Activated CD4-positive, alpha-beta T cell treated with anti-CD3 and anti-CD28 coated beads, Interleukin-2, amount 10 ng/mL, durations not matched to agents 24 days and 14 days (primary cell): ENCODE data around the gene PTPN13. TPM values are rescaled to one million over a fixed set of nuclear protein-coding genes. Genes with fewer than 3 reads are reported as not detected.

Source experiments
- DNase-seq: peaks from one replicate; pipeline ENCODE4 v3.0.0; 2022
- H3K27ac Mint-ChIP-seq: one replicate; pipeline ENCODE4 v1.8.0; 2022; ENCODE audit warnings: mild to moderate bottlenecking, mixed read lengths
- H3K27me3 Mint-ChIP-seq: one replicate; pipeline ENCODE4 v1.8.0; 2022; ENCODE audit warnings: mixed read lengths
- H3K36me3 Mint-ChIP-seq: one replicate; pipeline ENCODE4 v1.8.0; 2022; ENCODE audit warnings: low read depth, mild to moderate bottlenecking, mixed read lengths
- H3K4me1 Mint-ChIP-seq: one replicate; pipeline ENCODE4 v1.8.0; 2021; ENCODE audit warnings: mixed read lengths
- H3K4me3 Mint-ChIP-seq: one replicate; pipeline ENCODE4 v1.8.0; 2022; ENCODE audit warnings: mild to moderate bottlenecking, moderate library complexity, mixed read lengths
- H3K9me3 Mint-ChIP-seq: one replicate; pipeline ENCODE4 v1.8.0; 2021; ENCODE audit warnings: mixed read lengths
- intact Hi-C: fragments of 100-400 bp; cut with micrococcal nuclease; formaldehyde crosslinking; loops from one replicate; pipeline ENCODE4 v1.15.1; 2023
- total RNA-seq: library from RNA; stranded (reverse); gene quantifications from 2 replicates; pipeline ENCODE4 v1.2.3, GENCODE V29; 2022

The PTPN13 gene
- total RNA-seq, 1 donor from 2014 or later: 0.26 TPM

DNA sequence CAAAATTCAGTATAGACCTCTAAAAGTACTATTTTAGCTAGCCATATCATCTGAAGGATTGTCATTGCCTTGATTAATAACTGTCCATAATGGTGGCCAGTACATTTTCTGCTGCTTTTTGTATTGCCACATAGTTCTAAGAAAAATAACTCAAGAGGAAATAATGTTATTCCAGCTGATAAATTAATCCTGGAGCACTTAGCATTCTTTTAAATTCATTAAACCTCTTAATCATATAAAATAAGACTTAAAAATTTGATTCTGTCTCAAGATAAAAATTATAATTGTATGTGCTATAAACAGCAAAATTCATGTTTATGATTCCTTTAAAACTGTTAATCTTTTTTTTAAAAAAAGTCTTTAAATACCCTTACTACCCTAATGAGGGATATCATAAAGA lies 12.7 kb downstream of the PTPN13 start:
- no peaks in the 10 kb centered on the region for H3K4me1 Mint-ChIP-seq
- DNase-seq: no peak
- peaks cover 18% of the 10 kb centered on the region for H3K27me3 Mint-ChIP-seq
- intact Hi-C loops: no loop called here
- H3K36me3 Mint-ChIP-seq: no peaks in the 10 kb centered on the region
- H3K9me3 Mint-ChIP-seq: no peaks in the 10 kb centered on the region
- no peak overlapping the region for H3K4me3 Mint-ChIP-seq
- H3K27ac Mint-ChIP-seq: no peak overlapping the region

DNA sequence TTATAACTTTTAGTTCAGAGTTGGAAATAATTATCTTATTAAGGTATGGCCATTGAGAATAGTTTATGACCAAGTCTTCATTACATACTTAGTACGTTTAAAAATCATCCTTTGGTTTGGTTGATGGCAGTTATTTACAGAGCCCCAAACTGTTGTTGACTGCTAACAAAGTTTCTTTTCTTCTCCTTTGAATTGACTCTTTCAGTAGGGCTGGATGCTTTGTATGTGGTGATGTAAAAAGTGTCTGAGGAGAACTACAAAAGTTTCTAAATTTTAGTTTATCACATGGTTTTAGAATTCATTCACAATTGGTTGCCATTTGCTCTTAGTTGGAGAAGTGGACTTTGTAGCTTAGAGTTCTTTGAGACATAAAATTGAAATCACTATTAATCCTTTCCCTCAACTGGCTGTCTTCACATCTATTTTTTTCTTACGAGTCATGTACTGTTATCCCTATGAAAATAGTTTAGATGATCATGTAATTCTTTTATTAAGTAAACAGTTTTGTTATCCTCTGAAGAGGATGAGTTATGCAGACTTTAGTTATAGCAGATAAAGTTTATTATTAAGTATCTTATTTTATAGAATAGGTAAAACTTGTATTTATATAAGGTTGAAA lies 14.8 kb downstream of the PTPN13 start:
- Mint-ChIP-seq H3K27ac (no peak overlapping the region), H3K9me3 (no peaks in the 10 kb centered on the region), H3K27me3 (peaks cover 18% of the 10 kb centered on the region), H3K4me1 (no peaks in the 10 kb centered on the region), H3K36me3 (no peaks in the 10 kb centered on the region), H3K4me3 (no peak overlapping the region)
- DNase-seq: no peak
- intact Hi-C loops: no loop called here

DNA sequence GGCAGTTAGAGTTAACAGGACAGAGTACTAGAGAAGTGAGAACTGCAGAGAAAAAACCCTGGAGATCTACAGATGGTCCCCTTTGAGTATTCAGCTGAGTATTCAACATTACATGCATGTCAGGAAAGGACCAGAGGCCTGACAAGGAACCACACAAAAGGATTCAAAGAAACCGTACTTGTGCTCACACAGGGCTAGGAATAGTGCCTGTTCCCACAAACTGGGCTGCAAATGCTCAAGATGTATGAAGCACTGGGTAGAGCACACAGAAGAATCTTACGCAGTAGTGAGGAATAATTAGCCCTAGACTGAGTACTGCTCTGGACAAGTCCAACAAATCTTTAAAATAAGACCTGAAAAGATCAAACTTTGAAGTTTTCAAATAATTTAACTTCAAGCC lies 17.6 kb downstream of the PTPN13 start:
- H3K4me1 Mint-ChIP-seq: no peaks in the 10 kb centered on the region
- intact Hi-C loops: no loop called here

DNA sequence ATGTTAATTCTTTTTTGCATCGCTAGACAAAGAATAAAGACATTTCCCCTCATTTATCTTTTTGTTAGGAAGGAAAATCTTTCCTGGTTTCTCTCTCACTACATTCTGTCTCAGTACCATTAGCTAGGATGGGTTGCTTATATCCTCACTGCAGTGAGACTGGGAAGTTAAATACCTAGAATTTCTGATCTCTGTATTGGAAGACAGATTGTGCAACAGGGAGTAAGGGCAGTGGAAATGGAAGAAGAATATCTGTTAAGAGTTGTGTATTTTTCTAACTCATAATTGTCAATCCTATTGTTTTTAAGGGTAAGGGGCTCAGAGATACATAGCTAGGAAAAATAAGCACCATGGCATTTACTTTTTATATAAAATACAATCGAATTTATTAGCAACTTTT lies 19.6 kb downstream of the PTPN13 start:
- Mint-ChIP-seq H3K27me3 (peaks cover 10% of the 10 kb centered on the region), H3K27ac (no peak overlapping the region), H3K4me1 (no peaks in the 10 kb centered on the region), H3K36me3 (no peaks in the 10 kb centered on the region), H3K4me3 (no peak overlapping the region), H3K9me3 (no peaks in the 10 kb centered on the region)
- intact Hi-C loops: no loop called here
- no peak for DNase-seq

More for the DNA sequence above, 17.6 kb downstream of the PTPN13 start:
- DNase-seq: no peak
- H3K36me3 Mint-ChIP-seq: no peaks in the 10 kb centered on the region
- H3K9me3 Mint-ChIP-seq: no peaks in the 10 kb centered on the region
- H3K4me3 Mint-ChIP-seq: no peak overlapping the region
- H3K27me3 Mint-ChIP-seq: peaks cover 9% of the 10 kb centered on the region
- no peak overlapping the region for H3K27ac Mint-ChIP-seq

DNA sequence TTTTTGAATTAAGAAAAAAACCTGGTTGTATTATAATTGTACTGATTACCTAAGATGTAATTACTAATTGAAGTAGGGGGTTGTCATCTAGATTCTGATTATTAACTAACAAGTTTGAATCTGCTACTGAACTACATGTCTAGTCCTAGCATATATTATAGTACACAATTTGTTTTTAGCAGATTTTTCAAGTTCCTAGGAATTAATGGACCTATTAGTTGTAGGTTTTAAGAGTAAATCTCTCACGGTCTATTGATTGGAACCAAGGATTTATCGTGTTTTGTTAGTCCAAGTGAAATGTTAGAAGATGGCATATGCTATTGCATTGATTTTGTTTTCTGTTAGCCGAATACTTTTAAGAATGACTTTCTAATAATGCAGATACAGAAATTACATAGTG lies 20.8 kb downstream of the PTPN13 start:
- no peak for DNase-seq
- Mint-ChIP-seq H3K4me1 (no peaks in the 10 kb centered on the region), H3K27me3 (peaks cover 9% of the 10 kb centered on the region), H3K36me3 (no peaks in the 10 kb centered on the region), H3K4me3 (no peak overlapping the region), H3K9me3 (no peaks in the 10 kb centered on the region), H3K27ac (no peak overlapping the region)
- intact Hi-C loops: no loop called here

DNA sequence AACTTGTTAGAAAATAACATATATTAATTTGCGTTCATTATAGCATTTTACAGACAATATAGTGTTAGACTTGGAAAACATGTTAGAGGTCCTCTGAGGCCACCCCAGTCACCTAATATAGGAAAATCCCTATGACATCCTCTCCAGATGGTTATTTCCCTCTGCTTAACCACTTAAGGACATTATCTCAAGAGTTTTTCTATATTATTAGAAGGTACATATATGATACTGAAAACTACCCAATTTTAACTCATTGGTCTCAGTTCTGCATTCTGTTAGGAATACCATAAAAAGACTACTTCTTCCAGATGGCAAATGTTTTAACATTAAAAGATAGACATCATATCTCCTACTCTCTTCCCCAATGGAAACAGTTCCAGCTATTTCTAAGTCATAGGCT lies 21.4 kb downstream of the PTPN13 start:
- no peak for DNase-seq
- no peak overlapping the region for H3K4me3 Mint-ChIP-seq
- intact Hi-C loops: no loop called here
- H3K27me3 Mint-ChIP-seq: peaks cover 7% of the 10 kb centered on the region
- H3K9me3 Mint-ChIP-seq: no peaks in the 10 kb centered on the region
- H3K36me3 Mint-ChIP-seq: no peaks in the 10 kb centered on the region
- H3K27ac Mint-ChIP-seq: no peak overlapping the region
- no peaks in the 10 kb centered on the region for H3K4me1 Mint-ChIP-seq

DNA sequence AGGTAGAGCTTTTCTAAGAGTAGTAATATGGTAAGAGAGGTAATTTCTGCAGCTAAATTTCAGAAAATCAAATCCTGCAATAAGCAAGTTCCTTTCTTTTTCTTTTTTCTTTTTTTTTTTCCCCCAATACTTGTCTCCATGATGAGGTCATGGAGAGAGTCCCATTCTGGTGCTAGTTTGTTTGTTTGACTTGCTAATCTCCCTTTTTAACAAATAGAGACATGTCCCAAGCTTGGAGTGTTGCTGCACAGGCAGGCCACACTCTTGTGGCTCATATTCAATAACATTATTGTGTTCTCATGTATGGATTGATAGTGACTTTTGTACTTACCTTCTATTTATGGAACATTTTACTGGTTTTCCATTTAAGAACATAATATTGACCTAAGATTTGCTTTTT lies 25.5 kb downstream of the PTPN13 start:
- Mint-ChIP-seq H3K9me3 (no peaks in the 10 kb centered on the region), H3K36me3 (no peaks in the 10 kb centered on the region), H3K27ac (no peak overlapping the region), H3K4me1 (no peaks in the 10 kb centered on the region), H3K4me3 (no peak overlapping the region), H3K27me3 (peaks cover 5% of the 10 kb centered on the region)
- DNase-seq: no peak
- intact Hi-C loops: no loop called here

DNA sequence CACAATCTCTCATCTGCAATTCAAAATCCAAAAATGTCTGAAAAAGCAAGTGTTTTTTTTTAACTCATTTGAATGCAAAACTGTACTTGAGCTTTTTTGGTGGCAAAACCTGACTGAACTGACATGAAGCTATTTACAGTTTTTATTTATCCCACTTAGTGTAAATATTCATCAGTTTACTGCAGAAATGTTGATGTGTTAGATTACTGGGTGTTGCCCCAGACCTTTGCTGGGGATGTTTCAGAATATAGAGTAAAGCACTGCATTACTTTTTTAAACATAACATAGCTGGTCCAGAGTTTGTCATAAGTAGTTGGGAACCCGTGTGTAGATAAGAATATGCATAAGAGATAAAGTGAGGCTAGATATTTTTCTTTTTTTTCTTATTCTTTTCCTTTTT lies 27.3 kb downstream of the PTPN13 start:
- Mint-ChIP-seq H3K36me3 (no peaks in the 10 kb centered on the region), H3K27me3 (peaks cover 5% of the 10 kb centered on the region), H3K9me3 (no peaks in the 10 kb centered on the region), H3K4me1 (no peaks in the 10 kb centered on the region), H3K27ac (no peak overlapping the region), H3K4me3 (no peak overlapping the region)
- no peak for DNase-seq
- intact Hi-C loops: no loop called here

DNA sequence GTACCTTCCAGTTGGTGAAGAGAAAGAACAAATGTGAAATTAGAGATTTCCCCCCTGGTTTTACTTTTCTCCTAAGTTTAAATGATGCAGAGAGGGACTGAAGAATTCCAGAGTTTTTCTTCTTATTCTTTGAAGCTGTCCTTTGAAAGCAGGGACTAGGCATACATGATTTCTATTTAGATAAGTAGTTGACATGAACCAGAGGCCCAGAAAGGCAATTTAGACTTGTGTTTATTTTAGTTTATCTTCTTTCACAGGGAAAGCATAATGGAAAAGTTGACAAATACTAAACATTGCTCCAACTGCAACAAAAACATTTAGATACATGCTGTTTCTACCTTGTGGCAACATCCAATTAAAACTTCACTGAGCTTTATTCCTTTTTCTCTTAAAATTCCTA lies 32.0 kb downstream of the PTPN13 start:
- H3K27me3 Mint-ChIP-seq: peaks cover 2% of the 10 kb centered on the region
- no peak overlapping the region for H3K27ac Mint-ChIP-seq
- intact Hi-C loops: no loop called here
- H3K4me3 Mint-ChIP-seq: no peak overlapping the region
- no peaks in the 10 kb centered on the region for H3K36me3 Mint-ChIP-seq
- no peaks in the 10 kb centered on the region for H3K4me1 Mint-ChIP-seq
- H3K9me3 Mint-ChIP-seq: no peaks in the 10 kb centered on the region
- no peak for DNase-seq

DNA sequence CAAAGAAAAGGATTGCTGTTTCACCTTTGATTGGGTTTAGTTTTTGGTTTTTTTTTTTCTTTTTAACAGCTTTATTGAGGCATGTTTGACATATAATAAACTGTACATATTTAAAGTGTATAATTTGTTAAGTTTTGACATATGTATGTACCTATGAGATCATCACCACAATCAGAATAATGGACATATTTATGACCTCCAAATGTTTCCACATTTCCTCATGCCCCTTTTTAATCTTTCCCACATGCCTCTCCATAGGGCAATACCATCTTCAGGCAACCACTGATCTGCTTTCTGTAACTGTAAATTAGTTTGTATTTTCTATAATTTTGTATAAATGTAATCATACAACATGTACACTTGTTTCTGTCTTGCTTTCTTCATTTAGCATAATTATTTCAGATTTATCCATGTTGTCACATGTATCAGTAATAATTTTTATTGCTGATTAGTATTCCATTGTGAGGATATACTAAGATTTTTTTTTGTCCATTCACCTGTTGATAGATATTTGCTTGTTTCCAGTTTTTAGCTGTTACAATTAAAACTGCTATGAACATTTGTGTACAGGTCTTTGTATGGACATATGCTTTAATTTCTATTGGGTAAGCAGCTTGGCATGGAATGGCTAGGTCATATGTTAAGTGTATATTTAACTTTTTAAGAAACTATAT lies 33.5 kb downstream of the PTPN13 start:
- no peak for DNase-seq
- intact Hi-C loops: no loop called here
- Mint-ChIP-seq H3K4me3 (no peak overlapping the region), H3K9me3 (no peaks in the 10 kb centered on the region), H3K27me3 (peaks cover 2% of the 10 kb centered on the region), H3K36me3 (no peaks in the 10 kb centered on the region), H3K4me1 (no peaks in the 10 kb centered on the region), H3K27ac (no peak overlapping the region)

DNA sequence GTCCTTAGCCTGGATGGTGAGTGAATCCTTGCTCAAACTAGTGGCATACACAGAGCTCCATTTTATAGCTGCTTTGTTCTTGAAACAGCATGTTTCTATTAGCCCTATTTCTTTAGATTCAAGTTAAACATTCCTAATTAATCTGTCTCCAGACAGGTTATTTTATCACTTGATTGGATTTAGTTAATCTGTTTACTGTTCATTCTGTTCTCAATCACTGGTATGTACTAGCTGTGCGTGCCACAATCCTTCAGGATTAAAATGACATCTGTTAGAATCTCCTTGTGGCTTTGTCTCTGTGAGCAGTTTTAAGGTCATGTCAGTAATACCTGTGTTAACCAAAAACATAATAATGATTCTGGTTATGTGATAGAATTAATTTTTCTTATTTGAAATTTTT lies 36.5 kb downstream of the PTPN13 start:
- H3K27me3 Mint-ChIP-seq: no peaks in the 10 kb centered on the region
- no peaks in the 10 kb centered on the region for H3K9me3 Mint-ChIP-seq
- H3K27ac Mint-ChIP-seq: no peak overlapping the region
- H3K4me3 Mint-ChIP-seq: no peak overlapping the region
- H3K4me1 Mint-ChIP-seq: no peaks in the 10 kb centered on the region
- DNase-seq: no peak
- no peaks in the 10 kb centered on the region for H3K36me3 Mint-ChIP-seq
- intact Hi-C loops: no loop called here

DNA sequence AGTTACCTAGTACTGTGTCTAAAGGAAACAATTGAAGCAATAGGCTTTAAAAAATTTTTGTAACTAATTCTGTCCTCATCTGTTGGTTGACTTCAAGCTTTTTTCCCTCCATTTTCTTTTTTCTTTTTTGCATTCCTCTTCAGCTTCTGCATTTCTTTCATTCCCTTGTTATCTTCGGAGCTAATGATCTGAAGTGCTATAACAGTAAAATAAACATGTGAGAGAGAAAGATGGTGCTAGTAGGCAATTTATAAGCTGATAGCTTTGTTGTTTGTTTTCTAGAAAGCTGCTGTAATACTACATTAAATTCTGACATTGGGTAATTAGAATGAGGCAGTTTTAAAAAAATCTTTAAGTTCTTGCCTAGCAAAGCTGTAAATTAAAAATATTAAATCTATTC lies 37.1 kb downstream of the PTPN13 start:
- Mint-ChIP-seq H3K9me3 (no peaks in the 10 kb centered on the region), H3K36me3 (no peaks in the 10 kb centered on the region), H3K27ac (no peak overlapping the region), H3K27me3 (no peaks in the 10 kb centered on the region), H3K4me3 (no peak overlapping the region), H3K4me1 (no peaks in the 10 kb centered on the region)
- intact Hi-C loops: no loop called here
- no peak for DNase-seq

DNA sequence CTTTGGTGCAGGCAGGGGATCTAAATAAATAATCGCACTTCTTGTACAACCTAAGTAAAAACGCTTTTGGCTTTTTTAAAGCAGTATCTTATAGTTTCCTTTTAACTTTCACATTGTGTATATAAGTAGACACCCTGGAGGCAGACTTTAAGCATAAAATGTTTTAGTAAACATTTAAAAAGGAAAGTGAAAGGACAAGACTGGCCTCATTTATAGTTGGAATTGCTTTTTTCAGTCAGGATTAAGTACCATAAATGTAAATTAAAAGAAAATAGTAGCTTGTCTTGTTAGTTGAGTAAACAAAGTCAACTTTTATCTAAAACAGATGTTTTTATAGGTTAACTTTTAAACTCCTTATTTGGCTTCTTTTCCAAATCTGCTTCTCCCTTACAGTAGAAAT lies 39.7 kb downstream of the PTPN13 start:
- no peaks in the 10 kb centered on the region for H3K36me3 Mint-ChIP-seq
- no peaks in the 10 kb centered on the region for H3K9me3 Mint-ChIP-seq
- H3K4me3 Mint-ChIP-seq: no peak overlapping the region
- intact Hi-C loops: no loop called here
- no peaks in the 10 kb centered on the region for H3K4me1 Mint-ChIP-seq
- H3K27me3 Mint-ChIP-seq: no peaks in the 10 kb centered on the region
- no peak for DNase-seq
- H3K27ac Mint-ChIP-seq: no peak overlapping the region

DNA sequence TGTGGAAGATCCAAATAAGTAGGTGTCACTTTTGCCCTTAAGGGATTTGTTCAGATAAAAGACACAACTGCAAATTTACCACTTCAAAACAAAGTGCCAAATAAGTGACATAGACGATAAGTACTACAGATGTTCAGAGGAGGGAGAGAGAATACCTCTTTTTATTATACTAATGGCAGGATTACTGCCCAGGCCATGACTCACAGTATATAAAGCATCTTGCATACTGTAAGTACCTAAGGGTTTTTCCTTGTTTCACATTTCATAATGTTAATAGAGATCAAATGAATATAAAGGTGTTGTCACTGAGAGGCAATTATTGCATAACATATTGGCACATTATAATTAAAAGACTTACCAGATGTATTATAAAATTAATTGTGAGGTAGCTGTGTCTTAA lies 46.4 kb downstream of the PTPN13 start:
- no peak for DNase-seq
- H3K4me3 Mint-ChIP-seq: no peak overlapping the region
- no peaks in the 10 kb centered on the region for H3K36me3 Mint-ChIP-seq
- intact Hi-C loops: no loop called here
- no peaks in the 10 kb centered on the region for H3K4me1 Mint-ChIP-seq
- no peaks in the 10 kb centered on the region for H3K9me3 Mint-ChIP-seq
- no peak overlapping the region for H3K27ac Mint-ChIP-seq
- no peaks in the 10 kb centered on the region for H3K27me3 Mint-ChIP-seq

DNA sequence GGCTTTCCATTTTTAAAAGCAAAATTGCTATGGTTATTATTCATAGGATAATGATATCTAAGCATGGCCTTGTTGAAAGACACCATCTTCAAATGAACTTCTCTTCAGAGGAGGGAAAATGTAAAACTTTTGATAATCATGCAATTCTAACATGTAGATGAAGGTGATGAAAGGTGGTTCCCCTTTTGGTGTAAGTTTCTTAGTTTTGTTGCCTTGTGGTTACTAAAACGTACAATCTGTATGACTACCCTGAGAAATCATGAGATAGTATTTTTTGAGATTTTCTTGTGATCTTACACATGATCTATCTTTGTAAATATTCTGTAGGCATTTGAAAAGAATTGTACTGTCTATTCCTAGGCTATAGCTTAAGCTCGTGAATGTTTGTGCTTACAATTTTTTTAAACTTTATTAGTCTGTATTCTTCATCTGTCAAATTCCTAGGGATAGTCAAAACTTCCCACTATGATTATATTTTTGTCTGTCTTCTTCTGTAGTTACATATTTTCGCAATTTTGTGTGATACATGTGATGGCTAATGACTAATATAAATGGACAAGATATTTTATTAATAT lies 47.5 kb downstream of the PTPN13 start:
- Mint-ChIP-seq H3K36me3 (no peaks in the 10 kb centered on the region), H3K9me3 (no peaks in the 10 kb centered on the region), H3K4me3 (no peak overlapping the region), H3K4me1 (no peaks in the 10 kb centered on the region), H3K27ac (no peak overlapping the region), H3K27me3 (no peaks in the 10 kb centered on the region)
- intact Hi-C loops: no loop called here
- no peak for DNase-seq
